GM23338 (cell line): Measurements from ENCODE around the gene AAMDC. TPM values are rescaled to one million over a fixed set of nuclear protein-coding genes. Genes with fewer than 3 reads are reported as not detected.

ENCODE experiments used
- ATAC-seq: fragments of 200-7000 bp; cut with Tn5 transposase; 3 replicates; pipeline ENCODE4 v1.9.1; 2020
- DNase-seq: peaks from one replicate; pipeline ENCODE4 v3.0.0-alpha.2; 2015; ENCODE audit warnings: low spot score
- H2AFZ ChIP-seq: fragments of 200-600 bp; sonication (generic); 2 replicates; pipeline ENCODE4 v1.8.0; 2016; ENCODE audit warnings: antibody characterized with exemption, mild to moderate bottlenecking, moderate library complexity
- H3F3A ChIP-seq: fragments of 200-600 bp; sonication (generic); replicated peaks from 2 replicates; pipeline ENCODE4 v1.8.0; 2017; ENCODE audit warnings: antibody characterized with exemption, mixed run types, low read depth
- H3K27ac ChIP-seq: fragments of 200-600 bp; sonication (generic); 2 replicates; pipeline ENCODE4 v1.6.1; 2016; ENCODE audit warnings: low read depth
- H3K27me3 ChIP-seq: fragments of 200-600 bp; sonication (generic); 2 replicates; pipeline ENCODE4 v1.8.0; 2016; ENCODE audit warnings: mild to moderate bottlenecking, mixed run types, moderate library complexity; ENCODE audit not compliant: insufficient read depth
- H3K36me3 ChIP-seq: fragments of 200-600 bp; sonication (generic); 2 replicates; pipeline ENCODE4 v1.8.0; 2016; ENCODE audit warnings: mild to moderate bottlenecking; ENCODE audit not compliant: insufficient read depth
- H3K4me1 ChIP-seq: fragments of 200-600 bp; sonication (generic); 2 replicates; pipeline ENCODE4 v1.8.0; 2016; ENCODE audit warnings: mild to moderate bottlenecking, moderate library complexity; ENCODE audit not compliant: insufficient read depth
- H3K4me2 ChIP-seq: fragments of 200-600 bp; sonication (generic); 2 replicates; pipeline ENCODE4 v1.7.1; 2017; ENCODE audit warnings: mixed run types
- H3K4me3 ChIP-seq: fragments of 200-600 bp; sonication (generic); 2 replicates; pipeline ENCODE4 v1.6.1; 2016; ENCODE audit warnings: mixed run types
- H3K79me2 ChIP-seq: fragments of 200-600 bp; sonication (generic); replicated peaks from 2 replicates; pipeline ENCODE4 v1.8.0; 2017; ENCODE audit warnings: mild to moderate bottlenecking; ENCODE audit not compliant: insufficient read depth
- H3K9me2 ChIP-seq: fragments of 200-600 bp; sonication (generic); 2 replicates; pipeline ENCODE4 v1.8.0; 2017; ENCODE audit not compliant: insufficient read depth
- H4K20me1 ChIP-seq: fragments of 200-600 bp; sonication (generic); replicated peaks from 2 replicates; pipeline ENCODE4 v1.8.0; 2017; ENCODE audit warnings: mild to moderate bottlenecking; ENCODE audit not compliant: insufficient read depth
- H3K27ac Mint-ChIP-seq: 2 replicates; pipeline ENCODE4 v1.8.0; 2020; ENCODE audit warnings: inconsistent platforms, mild to moderate bottlenecking, moderate library complexity, mixed read lengths
- H3K27me3 Mint-ChIP-seq: 3 replicates; pipeline ENCODE4 v1.8.0; 2022; ENCODE audit warnings: low read depth, mild to moderate bottlenecking, moderate library complexity, mixed read lengths, inconsistent platforms; ENCODE audit not compliant: insufficient read depth, poor library complexity
- H3K36me3 Mint-ChIP-seq: 3 replicates; pipeline ENCODE4 v1.8.0; 2021; ENCODE audit warnings: low read depth, mild to moderate bottlenecking, inconsistent platforms, moderate library complexity, mixed read lengths
- H3K4me1 Mint-ChIP-seq: 3 replicates; pipeline ENCODE4 v1.8.0; 2020; ENCODE audit warnings: mild to moderate bottlenecking, inconsistent platforms, mixed read lengths
- H3K4me3 Mint-ChIP-seq: 3 replicates; pipeline ENCODE4 v1.8.0; 2021; ENCODE audit warnings: moderate library complexity, mild to moderate bottlenecking, inconsistent platforms, mixed read lengths
- H3K9me3 Mint-ChIP-seq: 3 replicates; pipeline ENCODE4 v1.8.0; 2020; ENCODE audit warnings: moderate library complexity, mild to moderate bottlenecking, inconsistent platforms, mixed read lengths
- CREB1 ChIP-seq: fragments of 250-450 bp; sonication (Bioruptor Pico); IDR thresholded peaks from 2 replicates; pipeline ENCODE4 v1.5.0; 2020; ENCODE audit warnings: low read depth, mild to moderate bottlenecking, moderate library complexity
- EZH2 ChIP-seq: fragments of 200-600 bp; sonication (generic); IDR thresholded peaks from one replicate; pipeline ENCODE4 v1.8.0; 2017; ENCODE audit warnings: antibody characterized with exemption, mild to moderate bottlenecking, low read depth; ENCODE audit not compliant: unreplicated experiment
- JUNB ChIP-seq: IDR thresholded peaks from one replicate; pipeline ENCODE4 v1.6.1; 2016; ENCODE audit warnings: antibody characterized with exemption; ENCODE audit not compliant: unreplicated experiment
- NANOG ChIP-seq: IDR thresholded peaks from 2 replicates; pipeline ENCODE4 v1.6.1; 2016; ENCODE audit warnings: antibody characterized with exemption, borderline replicate concordance
- POLR2AphosphoS5 ChIP-seq: IDR thresholded peaks from 2 replicates; pipeline ENCODE4 v1.6.1; 2016; ENCODE audit warnings: antibody characterized with exemption, low read depth
- STAT1 ChIP-seq: IDR thresholded peaks from one replicate; pipeline ENCODE4 v1.6.1; 2016; ENCODE audit warnings: antibody characterized with exemption; ENCODE audit not compliant: unreplicated experiment
- ZNF114 ChIP-seq: fragments of 250-450 bp; sonication (Bioruptor Pico); IDR thresholded peaks from 2 replicates; pipeline ENCODE4 v1.5.0; 2020; ENCODE audit warnings: mild to moderate bottlenecking, moderate library complexity
- ZNF331 ChIP-seq: fragments of 250-450 bp; sonication (Bioruptor Pico); IDR thresholded peaks from 2 replicates; pipeline ENCODE4 v1.5.0; 2020; ENCODE audit warnings: low read depth, mild to moderate bottlenecking, moderate library complexity
- polyA plus RNA-seq: library from polyadenylated mRNA; unstranded; fragments of >200 nt; fragmentation: Nextera tagmentation; extraction: Ambion mirVana; gene quantifications from 2 replicates; pipeline ENCODE4 v1.2.1, GENCODE V29; 2016
- total RNA-seq: library from RNA; depleted of rRNA; stranded (reverse); fragments of >200 nt; shearing (Covaris generic); gene quantifications from 2 replicates; pipeline ENCODE4 v1.2.3, GENCODE V29; 2014
- TF ChIP-seq, protein P1 (sequence below): IDR thresholded peaks from one replicate; pipeline ENCODE4 v1.6.1; 2018; ENCODE audit warnings: antibody characterized with exemption; ENCODE audit not compliant: unreplicated experiment
- TF ChIP-seq, protein P2 (sequence below): fragments of 250-450 bp; sonication (Bioruptor Pico); IDR thresholded peaks from 2 replicates; pipeline ENCODE4 v1.5.0; 2020; ENCODE audit warnings: mild to moderate bottlenecking, moderate library complexity
- TF ChIP-seq, protein P3 (sequence below): IDR thresholded peaks from 2 replicates; pipeline ENCODE4 v1.6.1; 2016; ENCODE audit warnings: antibody characterized with exemption

The AAMDC gene
- total and polyA plus RNA-seq, 2 experiments from 2014 or later, result 5.3 to 50.2 TPM

DNA sequence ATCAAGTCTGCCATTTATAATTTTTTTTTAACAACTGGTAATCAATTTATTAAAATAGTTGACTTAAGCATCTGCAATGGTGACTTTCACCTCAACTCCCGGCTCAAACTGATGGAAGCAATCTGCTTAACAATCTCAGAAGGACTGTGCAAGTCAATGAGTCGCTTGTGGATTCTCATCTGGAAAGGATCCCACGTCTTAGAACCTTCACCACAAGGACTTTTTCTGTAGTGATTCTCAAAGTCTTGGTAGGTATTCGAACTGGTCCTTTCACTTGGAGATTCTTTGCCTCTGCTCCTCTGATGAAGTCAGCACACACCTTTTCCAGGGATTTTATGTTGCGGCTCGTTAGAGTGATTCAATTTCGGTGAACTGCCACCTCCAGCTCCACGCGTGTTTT is 7.7 kb upstream of the AAMDC start (continued):
- TF ChIP-seq, protein P1, sequence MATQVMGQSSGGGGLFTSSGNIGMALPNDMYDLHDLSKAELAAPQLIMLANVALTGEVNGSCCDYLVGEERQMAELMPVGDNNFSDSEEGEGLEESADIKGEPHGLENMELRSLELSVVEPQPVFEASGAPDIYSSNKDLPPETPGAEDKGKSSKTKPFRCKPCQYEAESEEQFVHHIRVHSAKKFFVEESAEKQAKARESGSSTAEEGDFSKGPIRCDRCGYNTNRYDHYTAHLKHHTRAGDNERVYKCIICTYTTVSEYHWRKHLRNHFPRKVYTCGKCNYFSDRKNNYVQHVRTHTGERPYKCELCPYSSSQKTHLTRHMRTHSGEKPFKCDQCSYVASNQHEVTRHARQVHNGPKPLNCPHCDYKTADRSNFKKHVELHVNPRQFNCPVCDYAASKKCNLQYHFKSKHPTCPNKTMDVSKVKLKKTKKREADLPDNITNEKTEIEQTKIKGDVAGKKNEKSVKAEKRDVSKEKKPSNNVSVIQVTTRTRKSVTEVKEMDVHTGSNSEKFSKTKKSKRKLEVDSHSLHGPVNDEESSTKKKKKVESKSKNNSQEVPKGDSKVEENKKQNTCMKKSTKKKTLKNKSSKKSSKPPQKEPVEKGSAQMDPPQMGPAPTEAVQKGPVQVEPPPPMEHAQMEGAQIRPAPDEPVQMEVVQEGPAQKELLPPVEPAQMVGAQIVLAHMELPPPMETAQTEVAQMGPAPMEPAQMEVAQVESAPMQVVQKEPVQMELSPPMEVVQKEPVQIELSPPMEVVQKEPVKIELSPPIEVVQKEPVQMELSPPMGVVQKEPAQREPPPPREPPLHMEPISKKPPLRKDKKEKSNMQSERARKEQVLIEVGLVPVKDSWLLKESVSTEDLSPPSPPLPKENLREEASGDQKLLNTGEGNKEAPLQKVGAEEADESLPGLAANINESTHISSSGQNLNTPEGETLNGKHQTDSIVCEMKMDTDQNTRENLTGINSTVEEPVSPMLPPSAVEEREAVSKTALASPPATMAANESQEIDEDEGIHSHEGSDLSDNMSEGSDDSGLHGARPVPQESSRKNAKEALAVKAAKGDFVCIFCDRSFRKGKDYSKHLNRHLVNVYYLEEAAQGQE, result no peak
- TF ChIP-seq NANOG (no peak), STAT1 (no peak), ZNF331 (CRISPR knock-in tag) (no peak), POLR2AphosphoS5 (no peak), CREB1 (CRISPR knock-in tag) (no peak), EZH2 (no peak)

DNA sequence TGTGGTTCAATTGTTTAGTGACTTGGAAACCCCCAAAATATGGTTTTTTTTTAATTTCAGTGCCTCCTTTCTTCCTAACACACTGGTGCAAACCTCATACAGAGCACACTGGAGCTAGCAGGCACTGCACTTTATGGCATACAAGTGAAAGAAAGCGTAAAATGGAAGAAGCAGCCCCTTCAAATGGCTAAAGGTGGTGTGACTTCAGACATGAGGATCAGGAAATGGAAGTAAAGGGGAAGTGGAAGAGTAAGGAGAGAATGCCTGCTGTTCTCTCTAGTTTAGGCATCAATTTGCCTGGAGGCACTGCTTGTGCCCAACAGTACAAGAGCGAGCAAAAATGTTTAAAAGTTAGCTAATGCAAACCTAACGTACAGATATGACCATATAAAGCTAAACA is 6.1 kb upstream of the AAMDC start:
- Histone ChIP-seq H3K4me1 (peaks cover 22% of the 10 kb centered on the region), H3K36me3 (peaks cover 5% of the 10 kb centered on the region; the same call in 1 of the 2 replicates), H4K20me1 (peaks cover 57% of the 10 kb centered on the region), H3K27me3 (no peaks in the 10 kb centered on the region), H3K27ac (no peak overlapping the region), H3K4me2 (no peak overlapping the region), H3K4me3 (no peak overlapping the region), H2AFZ (no peak overlapping the region), H3F3A (no peaks in the 10 kb centered on the region), H3K79me2 (peaks cover 94% of the 10 kb centered on the region), H3K9me2 (no peaks in the 10 kb centered on the region)
- Mint-ChIP-seq H3K27ac (no peak overlapping the region), H3K4me3 (no peak overlapping the region), H3K4me1 (peaks cover 19% of the 10 kb centered on the region), H3K9me3 (peaks cover 5% of the 10 kb centered on the region; the same call in 1 of the 3 replicates), H3K27me3 (peaks cover 9% of the 10 kb centered on the region), H3K36me3 (peaks cover 30% of the 10 kb centered on the region)
- ATAC-seq (no peak), DNase-seq (no peak)
- TF ChIP-seq STAT1, result no peak
- TF ChIP-seq, protein P2, sequence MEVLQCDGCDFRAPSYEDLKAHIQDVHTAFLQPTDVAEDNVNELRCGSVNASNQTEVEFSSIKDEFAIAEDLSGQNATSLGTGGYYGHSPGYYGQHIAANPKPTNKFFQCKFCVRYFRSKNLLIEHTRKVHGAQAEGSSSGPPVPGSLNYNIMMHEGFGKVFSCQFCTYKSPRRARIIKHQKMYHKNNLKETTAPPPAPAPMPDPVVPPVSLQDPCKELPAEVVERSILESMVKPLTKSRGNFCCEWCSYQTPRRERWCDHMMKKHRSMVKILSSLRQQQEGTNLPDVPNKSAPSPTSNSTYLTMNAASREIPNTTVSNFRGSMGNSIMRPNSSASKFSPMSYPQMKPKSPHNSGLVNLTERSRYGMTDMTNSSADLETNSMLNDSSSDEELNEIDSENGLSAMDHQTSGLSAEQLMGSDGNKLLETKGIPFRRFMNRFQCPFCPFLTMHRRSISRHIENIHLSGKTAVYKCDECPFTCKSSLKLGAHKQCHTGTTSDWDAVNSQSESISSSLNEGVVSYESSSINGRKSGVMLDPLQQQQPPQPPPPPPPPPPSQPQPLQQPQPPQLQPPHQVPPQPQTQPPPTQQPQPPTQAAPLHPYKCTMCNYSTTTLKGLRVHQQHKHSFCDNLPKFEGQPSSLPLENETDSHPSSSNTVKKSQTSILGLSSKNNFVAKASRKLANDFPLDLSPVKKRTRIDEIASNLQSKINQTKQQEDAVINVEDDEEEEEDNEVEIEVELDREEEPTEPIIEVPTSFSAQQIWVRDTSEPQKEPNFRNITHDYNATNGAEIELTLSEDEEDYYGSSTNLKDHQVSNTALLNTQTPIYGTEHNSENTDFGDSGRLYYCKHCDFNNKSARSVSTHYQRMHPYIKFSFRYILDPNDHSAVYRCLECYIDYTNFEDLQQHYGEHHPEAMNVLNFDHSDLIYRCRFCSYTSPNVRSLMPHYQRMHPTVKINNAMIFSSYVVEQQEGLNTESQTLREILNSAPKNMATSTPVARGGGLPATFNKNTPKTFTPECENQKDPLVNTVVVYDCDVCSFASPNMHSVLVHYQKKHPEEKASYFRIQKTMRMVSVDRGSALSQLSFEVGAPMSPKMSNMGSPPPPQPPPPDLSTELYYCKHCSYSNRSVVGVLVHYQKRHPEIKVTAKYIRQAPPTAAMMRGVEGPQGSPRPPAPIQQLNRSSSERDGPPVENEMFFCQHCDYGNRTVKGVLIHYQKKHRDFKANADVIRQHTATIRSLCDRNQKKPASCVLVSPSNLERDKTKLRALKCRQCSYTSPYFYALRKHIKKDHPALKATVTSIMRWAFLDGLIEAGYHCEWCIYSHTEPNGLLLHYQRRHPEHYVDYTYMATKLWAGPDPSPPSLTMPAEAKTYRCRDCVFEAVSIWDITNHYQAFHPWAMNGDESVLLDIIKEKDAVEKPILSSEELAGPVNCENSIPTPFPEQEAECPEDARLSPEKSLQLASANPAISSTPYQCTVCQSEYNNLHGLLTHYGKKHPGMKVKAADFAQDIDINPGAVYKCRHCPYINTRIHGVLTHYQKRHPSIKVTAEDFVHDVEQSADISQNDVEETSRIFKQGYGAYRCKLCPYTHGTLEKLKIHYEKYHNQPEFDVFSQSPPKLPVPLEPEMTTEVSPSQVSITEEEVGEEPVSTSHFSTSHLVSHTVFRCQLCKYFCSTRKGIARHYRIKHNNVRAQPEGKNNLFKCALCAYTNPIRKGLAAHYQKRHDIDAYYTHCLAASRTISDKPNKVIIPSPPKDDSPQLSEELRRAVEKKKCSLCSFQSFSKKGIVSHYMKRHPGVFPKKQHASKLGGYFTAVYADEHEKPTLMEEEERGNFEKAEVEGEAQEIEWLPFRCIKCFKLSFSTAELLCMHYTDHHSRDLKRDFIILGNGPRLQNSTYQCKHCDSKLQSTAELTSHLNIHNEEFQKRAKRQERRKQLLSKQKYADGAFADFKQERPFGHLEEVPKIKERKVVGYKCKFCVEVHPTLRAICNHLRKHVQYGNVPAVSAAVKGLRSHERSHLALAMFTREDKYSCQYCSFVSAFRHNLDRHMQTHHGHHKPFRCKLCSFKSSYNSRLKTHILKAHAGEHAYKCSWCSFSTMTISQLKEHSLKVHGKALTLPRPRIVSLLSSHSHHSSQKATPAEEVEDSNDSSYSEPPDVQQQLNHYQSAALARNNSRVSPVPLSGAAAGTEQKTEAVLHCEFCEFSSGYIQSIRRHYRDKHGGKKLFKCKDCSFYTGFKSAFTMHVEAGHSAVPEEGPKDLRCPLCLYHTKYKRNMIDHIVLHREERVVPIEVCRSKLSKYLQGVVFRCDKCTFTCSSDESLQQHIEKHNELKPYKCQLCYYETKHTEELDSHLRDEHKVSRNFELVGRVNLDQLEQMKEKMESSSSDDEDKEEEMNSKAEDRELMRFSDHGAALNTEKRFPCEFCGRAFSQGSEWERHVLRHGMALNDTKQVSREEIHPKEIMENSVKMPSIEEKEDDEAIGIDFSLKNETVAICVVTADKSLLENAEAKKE (CRISPR knock-in tag), result no peak
- no peak for TF ChIP-seq ZNF114 (CRISPR knock-in tag)
- TF ChIP-seq JUNB, result no peak
- TF ChIP-seq, protein P1, result no peak
- TF ChIP-seq, protein P3, sequence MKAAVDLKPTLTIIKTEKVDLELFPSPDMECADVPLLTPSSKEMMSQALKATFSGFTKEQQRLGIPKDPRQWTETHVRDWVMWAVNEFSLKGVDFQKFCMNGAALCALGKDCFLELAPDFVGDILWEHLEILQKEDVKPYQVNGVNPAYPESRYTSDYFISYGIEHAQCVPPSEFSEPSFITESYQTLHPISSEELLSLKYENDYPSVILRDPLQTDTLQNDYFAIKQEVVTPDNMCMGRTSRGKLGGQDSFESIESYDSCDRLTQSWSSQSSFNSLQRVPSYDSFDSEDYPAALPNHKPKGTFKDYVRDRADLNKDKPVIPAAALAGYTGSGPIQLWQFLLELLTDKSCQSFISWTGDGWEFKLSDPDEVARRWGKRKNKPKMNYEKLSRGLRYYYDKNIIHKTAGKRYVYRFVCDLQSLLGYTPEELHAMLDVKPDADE, result no peak
